KMS-11 (cell line): ENCODE results near the gene ITGAV.

Experiments used
- H2AFZ ChIP-seq: fragments of 200-600 bp; sonication (generic); 2 replicates; pipeline ENCODE4 v1.6.1; 2016; ENCODE audit warnings: antibody characterized with exemption, mixed run types, low read depth
- H3K27ac ChIP-seq: fragments of 200-600 bp; sonication (generic); 2 replicates; pipeline ENCODE4 v1.6.1; 2016; ENCODE audit warnings: mild to moderate bottlenecking, mixed run types
- H3K27me3 ChIP-seq: fragments of 200-600 bp; sonication (generic); 2 replicates; pipeline ENCODE4 v1.6.1; 2017; ENCODE audit warnings: mild to moderate bottlenecking, low read depth, mixed run types, moderate library complexity; ENCODE audit not compliant: insufficient read depth
- H3K36me3 ChIP-seq: fragments of 200-600 bp; sonication (generic); 2 replicates; pipeline ENCODE4 v1.6.1; 2017; ENCODE audit warnings: mild to moderate bottlenecking, mixed run types; ENCODE audit not compliant: insufficient read depth
- H3K4me1 ChIP-seq: fragments of 200-600 bp; sonication (generic); 2 replicates; pipeline ENCODE4 v1.6.1; 2016; ENCODE audit warnings: mild to moderate bottlenecking, low read depth, mixed run types; ENCODE audit not compliant: poor library complexity, severe bottlenecking
- H3K4me2 ChIP-seq: fragments of 200-600 bp; sonication (generic); 2 replicates; pipeline ENCODE4 v1.7.0; 2016; ENCODE audit warnings: mild to moderate bottlenecking, mixed run types
- H3K4me3 ChIP-seq: fragments of 200-600 bp; sonication (generic); IDR thresholded peaks from 2 replicates; pipeline ENCODE4 v1.6.1; 2017; ENCODE audit warnings: low read depth, low read length, mixed read lengths; ENCODE audit not compliant: insufficient read depth
- H3K79me2 ChIP-seq: fragments of 200-600 bp; sonication (generic); 2 replicates; pipeline ENCODE4 v1.6.1; 2016; ENCODE audit warnings: low read depth, mixed run types; ENCODE audit not compliant: insufficient read depth
- H3K9ac ChIP-seq: fragments of 200-600 bp; sonication (generic); 2 replicates; pipeline ENCODE4 v1.6.1; 2016; ENCODE audit warnings: mild to moderate bottlenecking, mixed run types
- H4K20me1 ChIP-seq: fragments of 200-600 bp; sonication (generic); 2 replicates; pipeline ENCODE4 v1.6.1; 2016; ENCODE audit warnings: mild to moderate bottlenecking, mixed run types; ENCODE audit not compliant: insufficient read depth
- TF ChIP-seq, protein P1 (sequence below): fragments of 200-600 bp; sonication (generic); conservative IDR thresholded peaks from 2 replicates; pipeline ENCODE4 v1.6.1; 2017; ENCODE audit warnings: low read depth, mild to moderate bottlenecking, antibody characterized with exemption, low read length, moderate library complexity, mixed read lengths

Gene ITGAV

GRCh38 chr2:186617771-186618170 lies 27.9 kb downstream of the ITGAV start:
- TF ChIP-seq, protein P1, sequence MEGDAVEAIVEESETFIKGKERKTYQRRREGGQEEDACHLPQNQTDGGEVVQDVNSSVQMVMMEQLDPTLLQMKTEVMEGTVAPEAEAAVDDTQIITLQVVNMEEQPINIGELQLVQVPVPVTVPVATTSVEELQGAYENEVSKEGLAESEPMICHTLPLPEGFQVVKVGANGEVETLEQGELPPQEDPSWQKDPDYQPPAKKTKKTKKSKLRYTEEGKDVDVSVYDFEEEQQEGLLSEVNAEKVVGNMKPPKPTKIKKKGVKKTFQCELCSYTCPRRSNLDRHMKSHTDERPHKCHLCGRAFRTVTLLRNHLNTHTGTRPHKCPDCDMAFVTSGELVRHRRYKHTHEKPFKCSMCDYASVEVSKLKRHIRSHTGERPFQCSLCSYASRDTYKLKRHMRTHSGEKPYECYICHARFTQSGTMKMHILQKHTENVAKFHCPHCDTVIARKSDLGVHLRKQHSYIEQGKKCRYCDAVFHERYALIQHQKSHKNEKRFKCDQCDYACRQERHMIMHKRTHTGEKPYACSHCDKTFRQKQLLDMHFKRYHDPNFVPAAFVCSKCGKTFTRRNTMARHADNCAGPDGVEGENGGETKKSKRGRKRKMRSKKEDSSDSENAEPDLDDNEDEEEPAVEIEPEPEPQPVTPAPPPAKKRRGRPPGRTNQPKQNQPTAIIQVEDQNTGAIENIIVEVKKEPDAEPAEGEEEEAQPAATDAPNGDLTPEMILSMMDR, result no peak
- no peaks in the 10 kb centered on the region for H4K20me1 ChIP-seq
- no peak overlapping the region for H3K9ac ChIP-seq
- H3K36me3 ChIP-seq, result no peaks in the 10 kb centered on the region
- H2AFZ ChIP-seq, result no peak overlapping the region
- H3K4me3 ChIP-seq, result no peak overlapping the region
- no peaks in the 10 kb centered on the region for H3K4me1 ChIP-seq
- H3K79me2 ChIP-seq, result no peaks in the 10 kb centered on the region
- H3K27me3 ChIP-seq, result no peaks in the 10 kb centered on the region
- H3K4me2 ChIP-seq, result no peak overlapping the region
- no peak overlapping the region for H3K27ac ChIP-seq

DNA sequence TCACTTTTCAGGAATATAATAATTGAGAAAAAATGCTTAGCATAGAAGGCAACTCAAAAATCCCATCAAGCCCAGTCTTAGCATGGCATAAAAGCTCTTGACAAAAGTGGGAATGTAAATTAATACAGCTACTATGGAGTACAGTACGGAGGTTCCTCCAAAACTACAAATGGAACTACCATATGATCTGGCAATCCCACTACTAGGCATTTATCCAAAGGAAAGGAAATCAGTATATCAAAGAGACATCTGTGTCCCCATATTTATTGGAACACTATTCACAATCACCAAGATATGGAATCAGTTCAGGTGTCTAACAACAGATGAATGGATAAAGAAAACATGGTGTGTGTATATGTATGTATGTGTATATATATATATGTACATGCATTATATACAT lies 28.8 kb downstream of the ITGAV start:
- no peaks in the 10 kb centered on the region for H3K27me3 ChIP-seq
- H3K27ac ChIP-seq, result no peak overlapping the region
- H3K79me2 ChIP-seq, result no peaks in the 10 kb centered on the region
- H3K36me3 ChIP-seq, result no peaks in the 10 kb centered on the region
- H3K4me2 ChIP-seq, result no peak overlapping the region
- no peaks in the 10 kb centered on the region for H3K4me1 ChIP-seq
- H4K20me1 ChIP-seq, result no peaks in the 10 kb centered on the region
- TF ChIP-seq, protein P1, result no peak
- H2AFZ ChIP-seq, result no peak overlapping the region
- no peak overlapping the region for H3K4me3 ChIP-seq
- no peak overlapping the region for H3K9ac ChIP-seq

DNA sequence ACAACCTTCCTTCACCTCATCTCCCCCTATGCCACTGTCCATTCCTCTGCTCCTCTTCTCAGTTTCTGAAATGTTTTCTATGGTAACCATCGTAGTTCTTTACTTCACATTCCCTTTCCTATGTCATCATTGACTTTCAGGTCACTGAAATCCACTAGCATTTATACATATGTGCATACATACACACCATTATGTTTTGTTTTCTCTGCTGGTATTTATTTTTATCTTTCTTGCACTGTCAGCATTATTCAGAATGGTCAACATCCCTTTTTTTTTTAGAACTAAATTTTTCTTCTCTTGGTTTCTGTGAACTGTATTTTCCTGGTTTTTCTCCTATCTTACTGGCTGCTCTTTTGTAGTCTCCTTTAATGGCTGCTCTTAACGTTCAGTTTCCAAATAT lies 33.2 kb downstream of the ITGAV start:
- Histone ChIP-seq H3K4me1 (no peaks in the 10 kb centered on the region), H3K4me2 (no peak overlapping the region), H3K27me3 (no peaks in the 10 kb centered on the region), H3K79me2 (no peaks in the 10 kb centered on the region), H4K20me1 (no peaks in the 10 kb centered on the region), H3K36me3 (no peaks in the 10 kb centered on the region), H3K9ac (no peak overlapping the region), H3K27ac (no peak overlapping the region), H2AFZ (no peak overlapping the region), H3K4me3 (no peak overlapping the region)
- TF ChIP-seq, protein P1, result no peak

GRCh38 chr2:186624276-186624675 lies 34.4 kb downstream of the ITGAV start:
- no peaks in the 10 kb centered on the region for H3K79me2 ChIP-seq
- H3K27me3 ChIP-seq, result no peaks in the 10 kb centered on the region
- H3K4me3 ChIP-seq, result no peak overlapping the region
- no peaks in the 10 kb centered on the region for H3K36me3 ChIP-seq
- no peak overlapping the region for H3K27ac ChIP-seq
- H2AFZ ChIP-seq, result no peak overlapping the region
- no peak overlapping the region for H3K9ac ChIP-seq
- no peaks in the 10 kb centered on the region for H3K4me1 ChIP-seq
- TF ChIP-seq, protein P1, result no peak
- H3K4me2 ChIP-seq, result no peak overlapping the region
- no peaks in the 10 kb centered on the region for H4K20me1 ChIP-seq
